GM19438 (cell line): ENCODE results near the gene ARL8A.
A peak's percentile ranks its signal among the peaks of the same experiment; 100 is the strongest.
"Not testable (repeated sequence)": the region's sequence is repeated elsewhere in the genome, so short reads cannot be mapped to it uniquely, and the experiment has no call there.

ENCODE experiments used
- ATAC-seq: cut with Tn5 transposase; IDR thresholded peaks from one replicate; pipeline ENCODE4 v1.9.1; 2021; ENCODE audit warnings: low read depth; ENCODE audit not compliant: unreplicated experiment

ARL8A gene

GRCh38 chr1:202176949-202177927 is 32.7 kb upstream of the ARL8A start:
- ATAC-seq = no peak

- ATAC-seq = no peak
Observed at GRCh38 chr1:202173993-202174392, 29.5 kb upstream of the ARL8A start.

- ATAC-seq = no peak
Observed at GRCh38 chr1:202172015-202172355, 27.4 kb upstream of the ARL8A start.

- no peak for ATAC-seq
Observed at GRCh38 chr1:202171292-202172014, 26.9 kb upstream of the ARL8A start.

- no peak for ATAC-seq
Observed at GRCh38 chr1:202170726-202171125, 26.2 kb upstream of the ARL8A start.

GRCh38 chr1:202168861-202169260 is 24.3 kb upstream of the ARL8A start:
- no peak for ATAC-seq

- ATAC-seq = no peak
Observed at GRCh38 chr1:202167708-202168415, 23.3 kb upstream of the ARL8A start.

GRCh38 chr1:202167054-202167453 is 22.5 kb upstream of the ARL8A start:
- ATAC-seq = not testable (repeated sequence)

GRCh38 chr1:202165942-202166843 is 21.7 kb upstream of the ARL8A start:
- no peak for ATAC-seq

- no peak for ATAC-seq
Observed at GRCh38 chr1:202165267-202165941, 20.9 kb upstream of the ARL8A start.

GRCh38 chr1:202164271-202165037 is 19.9 kb upstream of the ARL8A start:
- peak; percentile 52 for ATAC-seq

GRCh38 chr1:202163281-202164270 is 19.0 kb upstream of the ARL8A start:
- ATAC-seq = no peak

- no peak for ATAC-seq
Observed at GRCh38 chr1:202162418-202163280, 18.1 kb upstream of the ARL8A start.

- no peak for ATAC-seq
Observed at GRCh38 chr1:202162047-202162417, 17.5 kb upstream of the ARL8A start.

GRCh38 chr1:202161151-202162046 is 16.9 kb upstream of the ARL8A start:
- ATAC-seq = no peak
